Measurements from ENCODE around the gene AP1M1.

DNA sequence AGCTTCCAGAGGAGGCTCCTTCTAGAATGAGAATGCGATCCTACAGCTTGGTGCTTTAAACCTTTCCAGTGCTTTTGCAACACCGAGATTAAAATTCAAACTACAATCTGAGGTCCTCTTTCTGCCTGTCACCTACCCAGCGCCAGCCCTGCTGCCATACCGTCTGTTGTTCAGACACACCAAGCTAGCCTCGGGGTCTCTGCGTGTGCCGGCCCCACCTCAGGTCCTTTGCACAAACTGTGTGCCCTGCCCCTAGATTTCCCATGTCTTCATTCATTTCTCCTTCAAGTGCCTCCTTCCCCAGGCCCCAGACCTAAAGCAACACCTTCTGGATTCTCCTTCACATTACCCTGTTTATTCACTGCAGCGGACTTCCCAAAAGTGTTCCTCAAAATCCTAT lies 43.2 kb upstream of the AP1M1 start:
- no peak for TF ChIP-seq POLR2A (IDR thresholded peaks at IDR 0.05)
- TF ChIP-seq, protein P1, sequence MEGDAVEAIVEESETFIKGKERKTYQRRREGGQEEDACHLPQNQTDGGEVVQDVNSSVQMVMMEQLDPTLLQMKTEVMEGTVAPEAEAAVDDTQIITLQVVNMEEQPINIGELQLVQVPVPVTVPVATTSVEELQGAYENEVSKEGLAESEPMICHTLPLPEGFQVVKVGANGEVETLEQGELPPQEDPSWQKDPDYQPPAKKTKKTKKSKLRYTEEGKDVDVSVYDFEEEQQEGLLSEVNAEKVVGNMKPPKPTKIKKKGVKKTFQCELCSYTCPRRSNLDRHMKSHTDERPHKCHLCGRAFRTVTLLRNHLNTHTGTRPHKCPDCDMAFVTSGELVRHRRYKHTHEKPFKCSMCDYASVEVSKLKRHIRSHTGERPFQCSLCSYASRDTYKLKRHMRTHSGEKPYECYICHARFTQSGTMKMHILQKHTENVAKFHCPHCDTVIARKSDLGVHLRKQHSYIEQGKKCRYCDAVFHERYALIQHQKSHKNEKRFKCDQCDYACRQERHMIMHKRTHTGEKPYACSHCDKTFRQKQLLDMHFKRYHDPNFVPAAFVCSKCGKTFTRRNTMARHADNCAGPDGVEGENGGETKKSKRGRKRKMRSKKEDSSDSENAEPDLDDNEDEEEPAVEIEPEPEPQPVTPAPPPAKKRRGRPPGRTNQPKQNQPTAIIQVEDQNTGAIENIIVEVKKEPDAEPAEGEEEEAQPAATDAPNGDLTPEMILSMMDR (IDR thresholded peaks at IDR 0.05): no peak
